Measurements from ENCODE around the gene STEAP3. TPM values are rescaled to one million over a fixed set of nuclear protein-coding genes. Genes with fewer than 3 reads are reported as not detected.

The STEAP3 gene
- total RNA-seq, 3 donors from 2014 or later (not counting 1 experiment from before 2014, with no cell fraction given), result 1.7 to 2.5 (median 2.0) TPM

- H3K36me3 Mint-ChIP-seq, result no peaks in the 10 kb centered on the region
- DNase-seq (no peak), ATAC-seq (no peak)
- H3K4me3 Mint-ChIP-seq, result no peak overlapping the region
- H3K4me1 Mint-ChIP-seq, result no peaks in the 10 kb centered on the region
- H3K4me3 ChIP-seq (ENCODE audit: low read length), result no peak overlapping the region
- H3K9me3 ChIP-seq (ENCODE audit: control insufficient read depth, insufficient read depth, low read length), result no peaks in the 10 kb centered on the region
- H3K27me3 Mint-ChIP-seq (ENCODE audit: low read depth in 2 of 2), result peaks cover 26 to 29% of the 10 kb centered on the region in 2 donors
- H3K9me3 Mint-ChIP-seq, result no peaks in the 10 kb centered on the region
- WGBS (ENCODE audit: insufficient coverage), result 85% methylated on average over 6 of the region's 7 CpGs
- no peaks in the 10 kb centered on the region for H3K4me1 ChIP-seq (ENCODE audit: control insufficient read depth, insufficient read depth, low read length)
- H3K27ac Mint-ChIP-seq, result no peak overlapping the region
- H3K36me3 ChIP-seq (ENCODE audit: control insufficient read depth, insufficient read depth, low read length), result no peaks in the 10 kb centered on the region
- no peak for TF ChIP-seq CTCF (IDR thresholded peaks at IDR 0.05)
- H3K27me3 ChIP-seq (ENCODE audit: control insufficient read depth, insufficient read depth, low read length), result no peaks in the 10 kb centered on the region
- intact Hi-C loops (cut with micrococcal nuclease), result no loop called here
- no peak overlapping the region for H3K27ac ChIP-seq (ENCODE audit: low read length)
These were observed 27.1 kb upstream of the STEAP3 start for GRCh38 chr2:119196301-119197125.

- Mint-ChIP-seq H3K4me3 (no peak overlapping the region), H3K27me3 (ENCODE audit: low read depth in 2 of 2) (peaks cover 26 to 29% of the 10 kb centered on the region in 2 donors)
- no peak for TF ChIP-seq CTCF (IDR thresholded peaks at IDR 0.05)
These were observed 26.6 kb upstream of the STEAP3 start for GRCh38 chr2:119197126-119197405.

GRCh38 chr2:119197529-119198239, 25.9 kb upstream of the STEAP3 start:
- WGBS (ENCODE audit: insufficient coverage), result 84% methylated on average over 9 of the region's 10 CpGs
- Histone ChIP-seq H3K9me3 (ENCODE audit: control insufficient read depth, insufficient read depth, low read length) (no peaks in the 10 kb centered on the region), H3K36me3 (ENCODE audit: control insufficient read depth, insufficient read depth, low read length) (no peaks in the 10 kb centered on the region), H3K27ac (ENCODE audit: low read length) (no peak overlapping the region), H3K4me1 (ENCODE audit: control insufficient read depth, insufficient read depth, low read length) (no peaks in the 10 kb centered on the region), H3K27me3 (ENCODE audit: control insufficient read depth, insufficient read depth, low read length) (no peaks in the 10 kb centered on the region), H3K4me3 (ENCODE audit: low read length) (no peak overlapping the region)
- intact Hi-C loops (cut with micrococcal nuclease), result no loop called here
- Mint-ChIP-seq H3K9me3 (no peaks in the 10 kb centered on the region), H3K4me1 (peaks cover 0 to 3% of the 10 kb centered on the region in 2 donors), H3K27ac (no peak overlapping the region), H3K36me3 (no peaks in the 10 kb centered on the region), H3K27me3 (ENCODE audit: low read depth in 2 of 2) (peaks cover 26 to 29% of the 10 kb centered on the region in 2 donors), H3K4me3 (no peak overlapping the region)
- DNase-seq (no peak), ATAC-seq (no peak)
- no peak for TF ChIP-seq CTCF (IDR thresholded peaks at IDR 0.05)

More at GRCh38 chr2:119197126-119197405, 26.6 kb upstream of the STEAP3 start:
- H3K9me3 ChIP-seq (ENCODE audit: control insufficient read depth, insufficient read depth, low read length), result no peaks in the 10 kb centered on the region
- H3K27me3 ChIP-seq (ENCODE audit: control insufficient read depth, insufficient read depth, low read length), result no peaks in the 10 kb centered on the region
- H3K4me1 ChIP-seq (ENCODE audit: control insufficient read depth, insufficient read depth, low read length), result no peaks in the 10 kb centered on the region
- no peak for ATAC-seq
- no peaks in the 10 kb centered on the region for H3K36me3 ChIP-seq (ENCODE audit: control insufficient read depth, insufficient read depth, low read length)
- Mint-ChIP-seq H3K4me1 (no peaks in the 10 kb centered on the region), H3K9me3 (no peaks in the 10 kb centered on the region), H3K27ac (no peak overlapping the region), H3K36me3 (no peaks in the 10 kb centered on the region)
- H3K4me3 ChIP-seq (ENCODE audit: low read length), result no peak overlapping the region
- intact Hi-C loops (cut with micrococcal nuclease), result no loop called here
- no peak overlapping the region for H3K27ac ChIP-seq (ENCODE audit: low read length)
- no peak for DNase-seq
